Measurements from ENCODE around the gene DNM1L. TPM values are rescaled to one million over a fixed set of nuclear protein-coding genes. Genes with fewer than 3 reads are reported as not detected.

DNM1L gene
- total and polyA plus RNA-seq, 9 of the 15 experiments (the other 6 are each of a cell fraction or from before 2014, with no cell fraction given) = 24.1 to 82.8 (median 61.5) TPM

DNA sequence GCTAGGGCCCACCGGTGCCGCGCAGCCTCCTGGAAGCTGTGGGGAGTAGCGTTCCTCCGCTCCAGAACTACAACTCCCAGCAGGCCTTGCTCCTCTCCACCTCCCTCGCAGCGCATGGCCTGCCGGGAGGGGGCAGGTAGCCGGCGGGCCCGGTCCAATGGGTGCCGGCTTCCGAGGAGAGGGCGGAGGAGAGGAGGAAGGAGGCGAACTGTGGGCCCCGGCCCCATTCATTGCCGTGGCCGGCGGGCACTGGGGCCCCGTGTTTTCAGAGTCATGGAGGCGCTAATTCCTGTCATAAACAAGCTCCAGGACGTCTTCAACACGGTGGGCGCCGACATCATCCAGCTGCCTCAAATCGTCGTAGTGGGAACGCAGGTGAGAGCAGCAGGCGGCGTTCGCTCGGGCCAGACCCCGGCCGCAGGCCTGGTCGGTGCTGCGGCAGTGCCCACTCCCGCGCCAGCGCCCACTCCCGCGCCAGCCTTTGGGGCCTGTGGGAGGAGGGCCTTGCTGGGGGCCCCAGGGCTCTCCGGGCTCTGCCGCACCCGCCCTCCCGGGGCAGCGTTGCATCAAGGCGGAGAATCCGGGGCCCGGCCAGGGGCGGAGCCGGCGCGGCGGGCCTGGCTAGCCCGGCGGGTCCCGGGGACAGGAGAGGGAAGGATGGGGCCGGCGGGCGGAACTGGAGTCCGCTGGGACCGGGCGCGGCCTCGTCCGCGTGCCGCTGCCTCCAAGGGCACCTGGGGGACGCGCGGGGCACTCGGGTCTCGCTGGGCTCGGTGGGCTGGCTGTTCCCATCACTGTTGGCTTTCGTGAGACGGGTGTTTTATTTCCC, at the start of gene DNM1L (continued):
- TF ChIP-seq ETV6 (IDR thresholded peaks at IDR 0.05; ENCODE audit: borderline replicate concordance in 1 of 2, low read depth in 2 of 2, low read length in 1 of 2) = no peak
- no peak for TF ChIP-seq ETV6 (CRISPR knock-in tag; IDR thresholded peaks at IDR 0.05; ENCODE audit: borderline replicate concordance)
- no peak for TF ChIP-seq ZBED1 (IDR thresholded peaks at IDR 0.05)
- TF ChIP-seq, protein P1, sequence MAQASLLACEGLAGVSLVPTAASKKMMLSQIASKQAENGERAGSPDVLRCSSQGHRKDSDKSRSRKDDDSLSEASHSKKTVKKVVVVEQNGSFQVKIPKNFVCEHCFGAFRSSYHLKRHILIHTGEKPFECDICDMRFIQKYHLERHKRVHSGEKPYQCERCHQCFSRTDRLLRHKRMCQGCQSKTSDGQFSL (CRISPR knock-in tag; IDR thresholded peaks at IDR 0.05) = no peak
- TF ChIP-seq, protein P1 (tag; IDR thresholded peaks at IDR 0.05) = no peak
- no peak for TF ChIP-seq ZNF124 (CRISPR knock-in tag; IDR thresholded peaks at IDR 0.05)
- TF ChIP-seq ZBTB1 (CRISPR knock-in tag; IDR thresholded peaks at IDR 0.05; ENCODE audit: borderline replicate concordance, low read depth) = peak; percentile 44; the same call in 1 of the 2 replicates
- TF ChIP-seq POLR2AphosphoS2 (IDR thresholded peaks at IDR 0.05; ENCODE audit: low read length) = no peak
- 0 out of 4 replicates have a peak, but pooled peaks have one; percentile 8 to 27 for TF ChIP-seq TEAD1 (CRISPR knock-in tag; IDR thresholded peaks at IDR 0.05)
- TF ChIP-seq ZNF76 (CRISPR knock-in tag; IDR thresholded peaks at IDR 0.05; ENCODE audit: borderline replicate concordance) = peak; percentile 67; the same call in 1 of the 2 replicates
- TF ChIP-seq POLR2AphosphoS5 (IDR thresholded peaks at IDR 0.05; ENCODE audit: control insufficient read depth, insufficient read depth, low read depth, low read length) = peak; percentile 77; the same call in 1 of the 2 replicates
- peak in 1 of 2 experiments; percentile 74; a peak in 2 of 4 replicates for TF ChIP-seq NONO (IDR thresholded peaks at IDR 0.05; ENCODE audit: low read depth in 2 of 2, low read length in 1 of 2)
- TF ChIP-seq SAFB2 (IDR thresholded peaks at IDR 0.05; ENCODE audit: borderline replicate concordance, low read depth, low read length, severe bottlenecking) = no peak
- TF ChIP-seq, protein P2, sequence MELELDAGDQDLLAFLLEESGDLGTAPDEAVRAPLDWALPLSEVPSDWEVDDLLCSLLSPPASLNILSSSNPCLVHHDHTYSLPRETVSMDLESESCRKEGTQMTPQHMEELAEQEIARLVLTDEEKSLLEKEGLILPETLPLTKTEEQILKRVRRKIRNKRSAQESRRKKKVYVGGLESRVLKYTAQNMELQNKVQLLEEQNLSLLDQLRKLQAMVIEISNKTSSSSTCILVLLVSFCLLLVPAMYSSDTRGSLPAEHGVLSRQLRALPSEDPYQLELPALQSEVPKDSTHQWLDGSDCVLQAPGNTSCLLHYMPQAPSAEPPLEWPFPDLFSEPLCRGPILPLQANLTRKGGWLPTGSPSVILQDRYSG (tag; conservative IDR thresholded peaks at IDR 0.05; ENCODE audit: low read depth) = no peak
- TF ChIP-seq GABPB1 (CRISPR knock-in tag; IDR thresholded peaks at IDR 0.05) = peak; percentile 38; the same call in 1 of the 2 replicates
- peak; percentile 85; the same call in 1 of the 2 replicates for TF ChIP-seq THAP12 (CRISPR knock-in tag; IDR thresholded peaks at IDR 0.05)
- peak; percentile 85 for TF ChIP-seq TAF1 (IDR thresholded peaks at IDR 0.05; ENCODE audit: control insufficient read depth, extremely low read depth, insufficient read depth, low read length, severe bottlenecking)
- peak; percentile 76 for TF ChIP-seq POLR2H (tag; IDR thresholded peaks at IDR 0.05; ENCODE audit: low read depth)
- peak in 1 of 2 experiments; percentile 72; a peak in 1 of 4 replicates for TF ChIP-seq HDAC1 (IDR thresholded peaks at IDR 0.05)
- TF ChIP-seq NFIC (IDR thresholded peaks at IDR 0.05) = peak; percentile 18; the same call in 1 of the 2 replicates
- TF ChIP-seq SREBF2 (CRISPR knock-in tag; IDR thresholded peaks at IDR 0.05) = no peak
- no peak for TF ChIP-seq GTF2A2 (tag; IDR thresholded peaks at IDR 0.05)
- TF ChIP-seq ZNF12 (CRISPR knock-in tag; IDR thresholded peaks at IDR 0.05) = peak; percentile 68; the same call in 1 of the 2 replicates
